NCI-H128 (cell line): ENCODE data around the gene AFP.

ENCODE experiments used
- DNase-seq: peaks from one replicate; lab custom pipeline; 2025; ENCODE audit not compliant: unreplicated experiment; lab: John Stamatoyannopoulos, UW

Gene AFP

GRCh38 chr4:73456177-73457022 is 20.4 kb downstream of the AFP start:
- no peak for DNase-seq

GRCh38 chr4:73458184-73459047 is 22.4 kb downstream of the AFP start:
- DNase-seq, result no peak

GRCh38 chr4:73459048-73459421 is 23.0 kb downstream of the AFP start:
- DNase-seq, result no peak

GRCh38 chr4:73460913-73461522 is 25.0 kb downstream of the AFP start:
- DNase-seq, result no peak

- no peak for DNase-seq
These were observed 32.1 kb downstream of the AFP start for GRCh38 chr4:73468170-73468569.

- DNase-seq, result no peak
These were observed 34.7 kb downstream of the AFP start for GRCh38 chr4:73470728-73471127.

GRCh38 chr4:73477176-73477575 is 41.2 kb downstream of the AFP start:
- no peak for DNase-seq

GRCh38 chr4:73479323-73479722 is 43.3 kb downstream of the AFP start:
- DNase-seq, result no peak

GRCh38 chr4:73481358-73481757 is 45.3 kb downstream of the AFP start, which contains the start of gene AFM:
TSS of gene AFM (plus strand) at chr4:73481745. CDS start at chr4:73481776, 31 bp downstream.
- no peak for DNase-seq

- no peak for DNase-seq
These were observed 49.1 kb downstream of the AFP start for GRCh38 chr4:73485085-73485484.

GRCh38 chr4:73485596-73485995 is 49.6 kb downstream of the AFP start:
- no peak for DNase-seq

- DNase-seq, result no peak
These were observed 50.5 kb downstream of the AFP start for GRCh38 chr4:73486497-73486896.

GRCh38 chr4:73487233-73487632 is 51.2 kb downstream of the AFP start:
- DNase-seq, result no peak

- DNase-seq, result no peak
These were observed 64.2 kb downstream of the AFP start for GRCh38 chr4:73499996-73500765.

- no peak for DNase-seq
These were observed 65.7 kb downstream of the AFP start for GRCh38 chr4:73501664-73502265.

- DNase-seq, result no peak
These were observed 69.5 kb downstream of the AFP start for GRCh38 chr4:73505567-73505966.
